Measurements from ENCODE around the gene RECK.

Gene RECK

GRCh38 chr9:36140086-36141084, 103.7 kb downstream of the RECK start:
- no peak for DNase-seq (ENCODE audit: low read depth in 2 of 2)

GRCh38 chr9:36141288-36141687, 104.6 kb downstream of the RECK start:
- no peak for DNase-seq (ENCODE audit: low read depth in 2 of 2)

- no peak for DNase-seq (ENCODE audit: low read depth in 2 of 2)
Measured at GRCh38 chr9:36141761-36142160, 105.0 kb downstream of the RECK start.

GRCh38 chr9:36142510-36143244, 106.0 kb downstream of the RECK start:
- no peak for DNase-seq (ENCODE audit: low read depth in 2 of 2)

GRCh38 chr9:36143245-36143641, 106.5 kb downstream of the RECK start:
- no peak for DNase-seq (ENCODE audit: low read depth in 2 of 2)

GRCh38 chr9:36144309-36145232, 107.9 kb downstream of the RECK start:
- DNase-seq (ENCODE audit: low read depth in 2 of 2), result no peak

- no peak for DNase-seq (ENCODE audit: low read depth in 2 of 2)
Measured at GRCh38 chr9:36145970-36146369, 109.3 kb downstream of the RECK start.

GRCh38 chr9:36146651-36147050, 109.9 kb downstream of the RECK start:
- DNase-seq (ENCODE audit: low read depth in 2 of 2), result no peak

GRCh38 chr9:36147441-36148175, 110.9 kb downstream of the RECK start:
- no peak for DNase-seq (ENCODE audit: low read depth in 2 of 2)

GRCh38 chr9:36148311-36149051, 111.8 kb downstream of the RECK start:
- DNase-seq (ENCODE audit: low read depth in 2 of 2), result peak; percentile 80 to 88

GRCh38 chr9:36149197-36149596, 112.5 kb downstream of the RECK start:
- no peak for DNase-seq (ENCODE audit: low read depth in 2 of 2)

GRCh38 chr9:36150574-36151315, 114.0 kb downstream of the RECK start:
- DNase-seq (ENCODE audit: low read depth in 2 of 2), result no peak

- DNase-seq (ENCODE audit: low read depth in 2 of 2), result no peak
Measured at GRCh38 chr9:36151316-36152210, 114.8 kb downstream of the RECK start.

- DNase-seq (ENCODE audit: low read depth in 2 of 2), result no peak
Measured at GRCh38 chr9:36152741-36153438, 116.2 kb downstream of the RECK start.

- no peak for DNase-seq (ENCODE audit: low read depth in 2 of 2)
Measured at GRCh38 chr9:36153746-36154145, 117.0 kb downstream of the RECK start.

- no peak for DNase-seq (ENCODE audit: low read depth in 2 of 2)
Measured at GRCh38 chr9:36154331-36154952, 117.7 kb downstream of the RECK start.

GRCh38 chr9:36156116-36156515, 119.4 kb downstream of the RECK start:
- DNase-seq (ENCODE audit: low read depth in 2 of 2), result no peak

Data from fibroblast of skin of left biceps (primary cell).